Measurements from ENCODE around the gene IFT122. TPM values are rescaled to one million over a fixed set of nuclear protein-coding genes. Genes with fewer than 3 reads are reported as not detected.

IFT122 gene
- total RNA-seq, 2 experiments from 2014 or later: 18.4 to 22.6 TPM

GRCh38 chr3:129531699-129532098 is 91.7 kb downstream of the IFT122 start:
- DNase-seq (no peak), ATAC-seq (no peak)
- H3K9me3 Mint-ChIP-seq (ENCODE audit: low read depth): no peaks in the 10 kb centered on the region
- POLR2A ChIA-PET: no interaction called here
- H3K36me3 Mint-ChIP-seq (ENCODE audit: low read depth): no peaks in the 10 kb centered on the region
- CTCF ChIA-PET: no interaction called here
- H3K27ac Mint-ChIP-seq: no peak overlapping the region
- H3K4me1 Mint-ChIP-seq: no peaks in the 10 kb centered on the region
- H3K4me3 Mint-ChIP-seq: no peak overlapping the region
- intact Hi-C loops (cut with DNase I, micrococcal nuclease): no loop called here
- H3K27me3 Mint-ChIP-seq: no peaks in the 10 kb centered on the region

- intact Hi-C loops (cut with DNase I, micrococcal nuclease): no loop called here
- POLR2A ChIA-PET: no interaction called here
- DNase-seq (no peak), ATAC-seq (no peak)
- Mint-ChIP-seq H3K9me3 (ENCODE audit: low read depth) (no peaks in the 10 kb centered on the region), H3K36me3 (ENCODE audit: low read depth) (no peaks in the 10 kb centered on the region), H3K27me3 (no peaks in the 10 kb centered on the region), H3K4me1 (no peaks in the 10 kb centered on the region), H3K4me3 (no peak overlapping the region), H3K27ac (no peak overlapping the region)
- CTCF ChIA-PET: no interaction called here
Measured at GRCh38 chr3:129532261-129532660, 92.2 kb downstream of the IFT122 start.

- no peaks in the 10 kb centered on the region for H3K4me1 Mint-ChIP-seq
- POLR2A ChIA-PET: no interaction called here
- ATAC-seq (no peak), DNase-seq (no peak)
- no peak overlapping the region for H3K4me3 Mint-ChIP-seq
- CTCF ChIA-PET: no interaction called here
- no peaks in the 10 kb centered on the region for H3K9me3 Mint-ChIP-seq (ENCODE audit: low read depth)
- no peak overlapping the region for H3K27ac Mint-ChIP-seq
- no peaks in the 10 kb centered on the region for H3K27me3 Mint-ChIP-seq
- H3K36me3 Mint-ChIP-seq (ENCODE audit: low read depth): no peaks in the 10 kb centered on the region
- intact Hi-C loops (cut with DNase I, micrococcal nuclease): no loop called here
Measured at GRCh38 chr3:129533406-129533805, 93.4 kb downstream of the IFT122 start.

- no peaks in the 10 kb centered on the region for H3K27me3 Mint-ChIP-seq
- POLR2A ChIA-PET: no interaction called here
Measured at GRCh38 chr3:129534428-129535027, 94.5 kb downstream of the IFT122 start.

GRCh38 chr3:129535075-129535474 is 95.1 kb downstream of the IFT122 start:
- no peaks in the 10 kb centered on the region for H3K9me3 Mint-ChIP-seq (ENCODE audit: low read depth)
- ChIA-PET POLR2A (no interaction called here), CTCF (no interaction called here)
- ATAC-seq (no peak), DNase-seq (no peak)
- no peaks in the 10 kb centered on the region for H3K4me1 Mint-ChIP-seq
- no peaks in the 10 kb centered on the region for H3K27me3 Mint-ChIP-seq
- H3K36me3 Mint-ChIP-seq (ENCODE audit: low read depth): no peaks in the 10 kb centered on the region
- H3K27ac Mint-ChIP-seq: no peak overlapping the region
- intact Hi-C loops (cut with DNase I, micrococcal nuclease): no loop called here
- no peak overlapping the region for H3K4me3 Mint-ChIP-seq

More at GRCh38 chr3:129534428-129535027, 94.5 kb downstream of the IFT122 start:
- Mint-ChIP-seq H3K27ac (no peak overlapping the region), H3K36me3 (ENCODE audit: low read depth) (no peaks in the 10 kb centered on the region), H3K4me3 (no peak overlapping the region), H3K9me3 (ENCODE audit: low read depth) (no peaks in the 10 kb centered on the region), H3K4me1 (no peaks in the 10 kb centered on the region)
- intact Hi-C loops (cut with DNase I, micrococcal nuclease): no loop called here
- DNase-seq (no peak), ATAC-seq (peak; percentile 16)
- CTCF ChIA-PET: interaction anchor here (0.6 kb wide), 1 partner anchor 87 kb away, joined by 4 read pairs; no protein-coding TSS in a partner anchor

- H3K36me3 Mint-ChIP-seq (ENCODE audit: low read depth): no peaks in the 10 kb centered on the region
- intact Hi-C loops (cut with DNase I, micrococcal nuclease): no loop called here
- no peaks in the 10 kb centered on the region for H3K27me3 Mint-ChIP-seq
- ATAC-seq: no peak
- CTCF ChIA-PET: no interaction called here
- no peaks in the 10 kb centered on the region for H3K4me1 Mint-ChIP-seq
- H3K9me3 Mint-ChIP-seq (ENCODE audit: low read depth): no peaks in the 10 kb centered on the region
- H3K27ac Mint-ChIP-seq: no peak overlapping the region
- no peak overlapping the region for H3K4me3 Mint-ChIP-seq
- DNase-seq: no peak
- POLR2A ChIA-PET: no interaction called here
Measured at GRCh38 chr3:129536374-129536667, 96.3 kb downstream of the IFT122 start.

- no peaks in the 10 kb centered on the region for H3K9me3 Mint-ChIP-seq (ENCODE audit: low read depth)
- H3K4me1 Mint-ChIP-seq: no peaks in the 10 kb centered on the region
- DNase-seq (no peak), ATAC-seq (no peak)
- ChIA-PET POLR2A (no interaction called here), CTCF (interaction anchor here (1.0 kb wide), 1 partner anchor 153 kb away, joined by 4 read pairs; no protein-coding TSS in a partner anchor)
- no peak overlapping the region for H3K4me3 Mint-ChIP-seq
- H3K36me3 Mint-ChIP-seq (ENCODE audit: low read depth): no peaks in the 10 kb centered on the region
- intact Hi-C loops (cut with DNase I, micrococcal nuclease): no loop called here
- H3K27ac Mint-ChIP-seq: no peak overlapping the region
- H3K27me3 Mint-ChIP-seq: no peaks in the 10 kb centered on the region
Measured at GRCh38 chr3:129536804-129537203, 96.8 kb downstream of the IFT122 start.

- CTCF ChIA-PET: interaction anchor here (1.1 kb wide), 1 partner anchor 53 kb away, joined by 3 read pairs; no protein-coding TSS in a partner anchor
- Mint-ChIP-seq H3K27me3 (no peaks in the 10 kb centered on the region), H3K9me3 (ENCODE audit: low read depth) (no peaks in the 10 kb centered on the region), H3K4me1 (no peaks in the 10 kb centered on the region), H3K36me3 (ENCODE audit: low read depth) (no peaks in the 10 kb centered on the region), H3K27ac (no peak overlapping the region), H3K4me3 (no peak overlapping the region)
- intact Hi-C loops (cut with DNase I, micrococcal nuclease): no loop called here
- POLR2A ChIA-PET: no interaction called here
- ATAC-seq (no peak), DNase-seq (no peak)
Measured at GRCh38 chr3:129539206-129539605, 99.2 kb downstream of the IFT122 start.

GRCh38 chr3:129540776-129541516 is 100.9 kb downstream of the IFT122 start:
- Mint-ChIP-seq H3K4me1 (no peaks in the 10 kb centered on the region), H3K27ac (no peak overlapping the region), H3K9me3 (ENCODE audit: low read depth) (no peaks in the 10 kb centered on the region)

GRCh38 chr3:129542747-129543146 is 102.7 kb downstream of the IFT122 start:
- intact Hi-C loops (cut with DNase I, micrococcal nuclease): no loop called here
- Mint-ChIP-seq H3K4me1 (no peaks in the 10 kb centered on the region), H3K27me3 (no peaks in the 10 kb centered on the region), H3K27ac (no peak overlapping the region), H3K9me3 (ENCODE audit: low read depth) (no peaks in the 10 kb centered on the region), H3K4me3 (no peak overlapping the region), H3K36me3 (ENCODE audit: low read depth) (no peaks in the 10 kb centered on the region)
- CTCF ChIA-PET: no interaction called here
- DNase-seq: no peak
- POLR2A ChIA-PET: no interaction called here
- ATAC-seq: no peak

More at GRCh38 chr3:129540776-129541516, 100.9 kb downstream of the IFT122 start:
- no peaks in the 10 kb centered on the region for H3K36me3 Mint-ChIP-seq (ENCODE audit: low read depth)
- ChIA-PET POLR2A (no interaction called here), CTCF (no interaction called here)
- H3K4me3 Mint-ChIP-seq: no peak overlapping the region
- intact Hi-C loops (cut with DNase I, micrococcal nuclease): no loop called here
- H3K27me3 Mint-ChIP-seq: no peaks in the 10 kb centered on the region
- ATAC-seq: no peak
- no peak for DNase-seq

- Mint-ChIP-seq H3K4me1 (no peaks in the 10 kb centered on the region), H3K36me3 (ENCODE audit: low read depth) (no peaks in the 10 kb centered on the region), H3K27me3 (no peaks in the 10 kb centered on the region), H3K4me3 (no peak within 1 kb of the TSS), H3K9me3 (ENCODE audit: low read depth) (no peaks in the 10 kb centered on the region), H3K27ac (no peak within 1 kb of the TSS)
- ATAC-seq (no peak), DNase-seq (no peak)
- ChIA-PET POLR2A (no interaction called here), CTCF (no interaction called here)
- intact Hi-C loops (cut with DNase I, micrococcal nuclease): no loop called here
Measured at GRCh38 chr3:129543156-129543790, 103.2 kb downstream of the IFT122 start, which contains the start of gene H1-8. Gene H1-8, plus strand, starts transcription at chr3:129543175. Its CDS starts 44 bp downstream, at chr3:129543219.

GRCh38 chr3:129543999-129544398 is 104.0 kb downstream of the IFT122 start:
- Mint-ChIP-seq H3K36me3 (ENCODE audit: low read depth) (no peaks in the 10 kb centered on the region), H3K27ac (no peak overlapping the region), H3K9me3 (ENCODE audit: low read depth) (no peaks in the 10 kb centered on the region), H3K4me3 (no peak overlapping the region), H3K27me3 (no peaks in the 10 kb centered on the region), H3K4me1 (no peaks in the 10 kb centered on the region)
- intact Hi-C loops (cut with DNase I, micrococcal nuclease): no loop called here
- POLR2A ChIA-PET: no interaction called here
- no peak for ATAC-seq
- CTCF ChIA-PET: no interaction called here
- DNase-seq: no peak

Data from activated CD4-positive, alpha-beta T cell treated with anti-CD3 and anti-CD28 coated beads for 36 hours (primary cell).